IMR-90 (cell line): ENCODE measurements around the gene MOB3B. TPM values are rescaled to one million over a fixed set of nuclear protein-coding genes. Genes with fewer than 3 reads are reported as not detected.
"Not testable (repeated sequence)": the region's sequence is repeated elsewhere in the genome, so short reads cannot be mapped to it uniquely, and the experiment has no call there.

Experiments used
- ATAC-seq: fragments of 200-7000 bp; cut with Tn5 transposase; 2 replicates; pipeline ENCODE4 v1.9.1; 2020; ENCODE audit warnings: low read depth, mild to moderate bottlenecking, moderate library complexity
- BruUV-seq: library from RNA; stranded (reverse); fragments of 400-500 nt; replicated peaks from 2 replicates; lab custom pipeline; 2021; lab: Mats Ljungman, UMichigan
- CTCF ChIA-PET: fragments of 300-600 bp; formaldehyde crosslinking; extraction: SDS; loops from one replicate; lab custom pipeline; 2021; ENCODE audit warnings: antibody characterized with exemption; lab: Yijun Ruan, JAX
- POLR2A ChIA-PET: fragments of 300-600 bp; sonication (Branson Sonifier 250); formaldehyde crosslinking; loops from one replicate; lab custom pipeline; 2022; ENCODE audit warnings: antibody characterized with exemption; ENCODE audit not compliant: unreplicated experiment; lab: Charles Lee
- DNase-seq: peaks from one replicate; pipeline ENCODE4 v3.0.0; 2013
- H2AFZ ChIP-seq: replicated peaks from 2 replicates; pipeline ENCODE3; 2013; ENCODE audit warnings: low read length, mild to moderate bottlenecking; ENCODE audit not compliant: poor library complexity
- H2AK5ac ChIP-seq: 2 replicates; pipeline ENCODE4 v1.6.1; 2013; ENCODE audit warnings: low read depth, low read length, inconsistent platforms
- H2AK9ac ChIP-seq: replicated peaks from 2 replicates; pipeline ENCODE3; 2013; ENCODE audit warnings: mild to moderate bottlenecking, low read depth, low read length, moderate library complexity; ENCODE audit not compliant: poor library complexity
- H2BK120ac ChIP-seq: 2 replicates; pipeline ENCODE4 v1.6.1; 2013; ENCODE audit warnings: low read depth, low read length, inconsistent platforms
- H2BK15ac ChIP-seq: 3 replicates; pipeline ENCODE4 v1.6.1; 2013; ENCODE audit warnings: low read depth, low read length, inconsistent platforms
- H2BK20ac ChIP-seq: 2 replicates; pipeline ENCODE4 v1.6.1; 2013; ENCODE audit warnings: low read depth, mild to moderate bottlenecking, inconsistent platforms, low read length, moderate library complexity
- H2BK5ac ChIP-seq: 2 replicates; pipeline ENCODE4 v1.6.1; 2013; ENCODE audit warnings: mild to moderate bottlenecking, low read depth, low read length, inconsistent platforms; ENCODE audit not compliant: poor library complexity, severe bottlenecking
- H3K14ac ChIP-seq: replicated peaks from 2 replicates; pipeline ENCODE4 v1.6.1; 2013; ENCODE audit warnings: low read depth, low read length, inconsistent platforms
- H3K18ac ChIP-seq: 2 replicates; pipeline ENCODE4 v1.6.1; 2013; ENCODE audit warnings: low read depth, low read length, control low read depth
- H3K23ac ChIP-seq: 2 replicates; pipeline ENCODE4 v1.6.1; 2013; ENCODE audit warnings: low read depth, low read length, inconsistent platforms
- H3K27ac ChIP-seq: 2 replicates; pipeline ENCODE4 v1.5.1; 2013; ENCODE audit warnings: mild to moderate bottlenecking, control low read depth, low read length; ENCODE audit not compliant: insufficient read depth
- H3K27me3 ChIP-seq: 2 replicates; pipeline ENCODE4 v1.6.1; 2013; ENCODE audit warnings: low read length; ENCODE audit not compliant: control insufficient read depth, insufficient read depth
- H3K36me3 ChIP-seq: 2 replicates; pipeline ENCODE4 v1.6.1; 2013; ENCODE audit warnings: low read length, mixed read lengths; ENCODE audit not compliant: control insufficient read depth, insufficient read depth
- H3K4ac ChIP-seq: 2 replicates; pipeline ENCODE4 v1.6.1; 2013; ENCODE audit warnings: low read depth, low read length, inconsistent platforms
- H3K4me1 ChIP-seq: 2 replicates; pipeline ENCODE4 v1.6.1; 2013; ENCODE audit warnings: low read length, mixed read lengths; ENCODE audit not compliant: control insufficient read depth, insufficient read depth
- H3K4me2 ChIP-seq: 2 replicates; pipeline ENCODE4 v1.6.1; 2013; ENCODE audit warnings: low read depth, mild to moderate bottlenecking, control low read depth, low read length, moderate library complexity
- H3K4me3 ChIP-seq: 2 replicates; pipeline ENCODE4 v1.5.1; 2013; ENCODE audit warnings: low read depth, mild to moderate bottlenecking, control low read depth, low read length, moderate library complexity; ENCODE audit not compliant: insufficient read depth
- H3K56ac ChIP-seq: 2 replicates; pipeline ENCODE4 v1.6.1; 2013; ENCODE audit warnings: low read length, inconsistent platforms; ENCODE audit not compliant: insufficient read depth; ENCODE audit errors: extremely low read depth
- H3K79me1 ChIP-seq, 2 experiments: 2 replicates each; pipeline ENCODE4 v1.6.1; 2013; ENCODE audit warnings: low read length in 2 of 2, inconsistent platforms in 1 of 2, low read depth in 1 of 2
- H3K9ac ChIP-seq: 2 replicates; pipeline ENCODE4 v1.6.1; 2013; ENCODE audit warnings: low read depth, low read length, control low read depth
- H3K9me1 ChIP-seq: 2 replicates; pipeline ENCODE4 v1.6.1; 2013; ENCODE audit warnings: low read length, inconsistent platforms; ENCODE audit not compliant: insufficient read depth
- H3K9me3 ChIP-seq: 2 replicates; pipeline ENCODE4 v1.6.1; 2013; ENCODE audit warnings: low read length; ENCODE audit not compliant: control insufficient read depth, insufficient read depth
- H4K20me1 ChIP-seq: 2 replicates; pipeline ENCODE4 v1.6.1; 2013; ENCODE audit warnings: low read length, inconsistent platforms; ENCODE audit not compliant: insufficient read depth
- H4K5ac ChIP-seq: 2 replicates; pipeline ENCODE4 v1.6.1; 2013; ENCODE audit warnings: mild to moderate bottlenecking, low read depth, low read length, control low read depth
- H4K8ac ChIP-seq, 2 experiments: 2 replicates each; pipeline ENCODE4 v1.6.1; 2013; ENCODE audit warnings: low read depth in 2 of 2, low read length in 2 of 2, control low read depth in 1 of 2, inconsistent platforms in 1 of 2
- H4K91ac ChIP-seq: 2 replicates; pipeline ENCODE4 v1.6.1; 2013; ENCODE audit warnings: low read depth, low read length, inconsistent platforms; ENCODE audit not compliant: insufficient read depth
- WGBS, 2 experiments: methylation state at CpG; one replicate each; pipeline versions ENCODE4 v1.1.5 to v1.1.7; 2013; ENCODE audit warnings: missing lambda C conversion rate in 2 of 2; ENCODE audit not compliant: insufficient read length in 1 of 2; ENCODE audit errors: extremely low coverage in 2 of 2; 5-methylcytosine and 5-hydroxymethylcytosine counted together
- dilution Hi-C: fragments of 300-500 bp; cut with HindIII; formaldehyde crosslinking; loops from one replicate; pipeline ENCODE4 v1.14.3; 2018; ENCODE audit warnings: low sequenced_read_pairs; ENCODE audit not compliant: unreplicated experiment
- in situ Hi-C: fragments of 300-500 bp; cut with MboI; formaldehyde crosslinking; loops from 3 replicates; pipeline ENCODE4 v1.14.3; 2019; ENCODE audit warnings: low sequenced_read_pairs, inconsistent platforms, mixed read lengths
- intact Hi-C: fragments of 100-400 bp; cut with micrococcal nuclease; formaldehyde crosslinking; loops from 2 replicates; pipeline ENCODE4 v1.10.0; 2022
- polyA plus RNA-seq, 3 experiments: library from polyadenylated mRNA; depleted of rRNA; stranded (reverse); fragments of >200 nt; gene quantifications; 2 replicates each; pipeline ENCODE4 v1.2.3, GENCODE V29; 2012; ENCODE audit warnings: low replicate concordance in 1 of 3
- total RNA-seq: library from RNA; depleted of rRNA; stranded (reverse); fragments of >200 nt; gene quantifications from 2 replicates; pipeline ENCODE4 v1.2.3, GENCODE V29; 2012

The MOB3B gene
- total and polyA plus RNA-seq, 2 of the 4 experiments (the other 2 are of a cell fraction): under 0.01 to 0.02 TPM

- H3K14ac ChIP-seq, H3K56ac ChIP-seq, H2AFZ ChIP-seq, H3K27me3 ChIP-seq, H2BK120ac ChIP-seq, H3K4me2 ChIP-seq, dilution Hi-C loops, DNase-seq, in situ Hi-C loops, H3K9ac ChIP-seq, H3K36me3 ChIP-seq, H4K20me1 ChIP-seq, H2BK15ac ChIP-seq, H3K4me1 ChIP-seq, H3K23ac ChIP-seq, H3K4me3 ChIP-seq, BruUV-seq, H4K5ac ChIP-seq, H3K9me3 ChIP-seq, H2AK9ac ChIP-seq, H3K27ac ChIP-seq, H3K79me1 ChIP-seq, H2AK5ac ChIP-seq, H3K9me1 ChIP-seq, H2BK20ac ChIP-seq, H3K4ac ChIP-seq, H4K8ac ChIP-seq, H4K91ac ChIP-seq, intact Hi-C loops, POLR2A ChIA-PET, H2BK5ac ChIP-seq, H3K18ac ChIP-seq, ATAC-seq, CTCF ChIA-PET: not testable (repeated sequence)
- WGBS, 2 experiments: no CpG with 5 or more reads among the region's 3 CpGs
These were observed 110.1 kb downstream of the MOB3B start for GRCh38 chr9:27419558-27419957.
